ENCODE measurements around the gene FLT4.

The FLT4 gene

GRCh38 chr5:180639287-180639686, 10.1 kb downstream of the FLT4 start:
- H3K27ac ChIP-seq (ENCODE audit: low read depth, low read length), result no peak overlapping the region
- H3K4me3 ChIP-seq (ENCODE audit: low read length), result no peak overlapping the region
- no peaks in the 10 kb centered on the region for H3K9me3 ChIP-seq (ENCODE audit: control insufficient read depth, insufficient read depth, low read length)
- H3F3A ChIP-seq (ENCODE audit: control insufficient read depth, insufficient read depth), result no peaks in the 10 kb centered on the region
- no peaks in the 10 kb centered on the region for H3K36me3 ChIP-seq (ENCODE audit: control insufficient read depth, low read length)
- H3K27me3 ChIP-seq (ENCODE audit: control insufficient read depth, low read length), result no peaks in the 10 kb centered on the region
- no peak overlapping the region for H3K4me2 ChIP-seq (ENCODE audit: low read length)
- no peaks in the 10 kb centered on the region for H3K79me2 ChIP-seq (ENCODE audit: control insufficient read depth, low read length)
- TF ChIP-seq CTCF (IDR thresholded peaks at IDR 0.05; ENCODE audit: low read depth, low read length, poor library complexity, severe bottlenecking) (no peak), EZH2phosphoT487 (IDR thresholded peaks at IDR 0.05; ENCODE audit: borderline replicate concordance, low read length) (no peak)
- no peaks in the 10 kb centered on the region for H4K20me1 ChIP-seq (ENCODE audit: control insufficient read depth, insufficient read depth, low read depth, low read length)
- no peaks in the 10 kb centered on the region for H3K4me1 ChIP-seq (ENCODE audit: control insufficient read depth, low read length)
- no peaks in the 10 kb centered on the region for H3K9me2 ChIP-seq (replicated peaks; ENCODE audit: control insufficient read depth, low read length)

DNA sequence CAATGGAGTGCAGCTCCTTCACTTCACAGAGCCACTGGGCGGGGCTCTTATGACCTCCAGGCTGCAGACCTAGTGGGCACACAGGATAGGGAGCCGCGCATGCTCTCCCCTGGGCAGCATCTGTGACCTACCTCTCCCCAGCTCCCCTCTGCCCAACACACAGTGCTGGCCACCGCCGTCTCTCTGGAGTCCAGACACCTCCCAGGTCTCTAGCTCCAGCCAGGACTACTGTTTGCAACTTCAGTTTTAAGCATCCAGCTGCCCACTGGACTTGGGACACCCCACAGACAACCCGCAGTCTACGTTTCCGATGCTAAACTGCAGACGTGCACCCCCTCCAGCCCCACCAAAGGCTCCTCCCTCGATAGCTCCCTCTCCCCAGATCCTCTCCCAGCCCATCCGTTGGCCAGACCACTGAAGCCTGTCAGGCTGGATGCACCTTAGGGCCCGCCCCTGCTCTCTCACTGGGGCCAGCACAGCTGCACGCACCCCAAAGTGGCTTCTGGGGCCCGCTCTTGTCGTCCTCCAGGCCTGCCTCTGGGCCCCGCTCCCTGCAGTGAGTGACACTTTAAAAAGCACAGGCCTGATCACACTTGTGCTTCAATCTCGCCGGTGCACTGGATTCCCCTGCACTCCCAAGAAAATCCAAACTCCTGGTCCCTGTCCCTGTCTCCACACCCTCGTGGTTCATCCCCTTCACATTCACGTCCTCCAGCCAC, 11.3 kb downstream of the FLT4 start:
- Histone ChIP-seq H3K9me2 (replicated peaks; ENCODE audit: control insufficient read depth, low read length) (no peaks in the 10 kb centered on the region), H3F3A (ENCODE audit: control insufficient read depth, insufficient read depth) (no peaks in the 10 kb centered on the region), H3K9me3 (ENCODE audit: control insufficient read depth, insufficient read depth, low read length) (no peaks in the 10 kb centered on the region), H4K20me1 (ENCODE audit: control insufficient read depth, insufficient read depth, low read depth, low read length) (no peaks in the 10 kb centered on the region), H3K27ac (ENCODE audit: low read depth, low read length) (no peak overlapping the region), H3K27me3 (ENCODE audit: control insufficient read depth, low read length) (no peaks in the 10 kb centered on the region), H3K36me3 (ENCODE audit: control insufficient read depth, low read length) (no peaks in the 10 kb centered on the region), H3K4me3 (ENCODE audit: low read length) (no peak overlapping the region), H3K4me2 (ENCODE audit: low read length) (no peak overlapping the region), H3K4me1 (ENCODE audit: control insufficient read depth, low read length) (no peaks in the 10 kb centered on the region), H3K79me2 (ENCODE audit: control insufficient read depth, low read length) (no peaks in the 10 kb centered on the region)
- no peak for TF ChIP-seq EZH2phosphoT487 (IDR thresholded peaks at IDR 0.05; ENCODE audit: borderline replicate concordance, low read length)
- TF ChIP-seq CTCF (IDR thresholded peaks at IDR 0.05; ENCODE audit: low read depth, low read length, poor library complexity, severe bottlenecking), result no peak

GRCh38 chr5:180636403-180637075, 12.9 kb downstream of the FLT4 start:
- TF ChIP-seq EZH2phosphoT487 (IDR thresholded peaks at IDR 0.05; ENCODE audit: borderline replicate concordance, low read length) (no peak), CTCF (IDR thresholded peaks at IDR 0.05; ENCODE audit: low read depth, low read length, poor library complexity, severe bottlenecking) (no peak)
- no peaks in the 10 kb centered on the region for H3K9me3 ChIP-seq (ENCODE audit: control insufficient read depth, insufficient read depth, low read length)
- no peaks in the 10 kb centered on the region for H3K27me3 ChIP-seq (ENCODE audit: control insufficient read depth, low read length)
- no peaks in the 10 kb centered on the region for H3K36me3 ChIP-seq (ENCODE audit: control insufficient read depth, low read length)
- no peak overlapping the region for H3K4me3 ChIP-seq (ENCODE audit: low read length)
- H3K4me2 ChIP-seq (ENCODE audit: low read length), result no peak overlapping the region
- no peaks in the 10 kb centered on the region for H3K4me1 ChIP-seq (ENCODE audit: control insufficient read depth, low read length)
- H4K20me1 ChIP-seq (ENCODE audit: control insufficient read depth, insufficient read depth, low read depth, low read length), result no peaks in the 10 kb centered on the region
- H3F3A ChIP-seq (ENCODE audit: control insufficient read depth, insufficient read depth), result no peaks in the 10 kb centered on the region
- H3K9me2 ChIP-seq (replicated peaks; ENCODE audit: control insufficient read depth, low read length), result no peaks in the 10 kb centered on the region
- H3K79me2 ChIP-seq (ENCODE audit: control insufficient read depth, low read length), result no peaks in the 10 kb centered on the region
- no peak overlapping the region for H3K27ac ChIP-seq (ENCODE audit: low read depth, low read length)

Data from DOHH2 (cell line).